ENCODE data around the gene FZR1.

DNA sequence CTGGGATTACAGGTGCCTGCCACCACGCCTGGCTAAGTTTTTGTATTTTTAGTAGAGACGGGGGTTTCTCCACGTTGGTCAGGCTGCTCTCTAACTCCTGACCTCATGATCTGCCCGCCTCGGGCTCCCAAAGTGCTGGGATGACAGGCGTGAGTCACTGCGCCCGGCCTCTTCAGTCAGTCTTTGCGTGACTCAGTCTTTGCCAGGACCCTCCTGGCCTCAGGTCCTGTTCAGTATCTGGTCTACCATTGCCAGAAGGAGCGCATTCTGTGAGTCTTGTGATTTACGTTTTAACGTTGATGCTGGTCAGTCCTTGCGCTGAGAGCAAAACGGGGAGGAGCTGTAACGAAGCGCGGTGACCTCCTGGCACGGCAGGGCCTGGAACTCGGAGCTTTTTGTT is 59.0 kb downstream of the FZR1 start:
- TF ChIP-seq TAF1 (IDR thresholded peaks at IDR 0.05; ENCODE audit: low read depth, low read length) (no peak), FOSL1 (IDR thresholded peaks at IDR 0.05; ENCODE audit: insufficient read depth, low read depth, low read length) (no peak)
- TF ChIP-seq, protein P1, sequence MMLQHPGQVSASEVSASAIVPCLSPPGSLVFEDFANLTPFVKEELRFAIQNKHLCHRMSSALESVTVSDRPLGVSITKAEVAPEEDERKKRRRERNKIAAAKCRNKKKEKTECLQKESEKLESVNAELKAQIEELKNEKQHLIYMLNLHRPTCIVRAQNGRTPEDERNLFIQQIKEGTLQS (IDR thresholded peaks at IDR 0.05; ENCODE audit: insufficient read depth, low read depth, low read length), result no peak
